GM12878 (cell line): ENCODE measurements around the gene KLKB1. TPM values are rescaled to one million over a fixed set of nuclear protein-coding genes. Genes with fewer than 3 reads are reported as not detected.

Source experiments
- ATAC-seq: fragments of 200-7000 bp; cut with Tn5 transposase; 3 replicates; pipeline ENCODE4 v1.9.1; 2020; ENCODE audit warnings: mild to moderate bottlenecking, moderate library complexity
- BruUV-seq: library from RNA; stranded (reverse); fragments of 400-500 nt; replicated peaks from 2 replicates; lab custom pipeline; 2021; lab: Mats Ljungman, UMichigan
- CTCF ChIA-PET: fragments of 300-600 bp; sonication (Branson Sonifier 250); formaldehyde crosslinking; extraction: SDS; loops from one replicate; lab custom pipeline; 2021; ENCODE audit warnings: inconsistent platforms; lab: Yijun Ruan, JAX
- POLR2A ChIA-PET: fragments of 350-600 bp; formaldehyde crosslinking; extraction: SDS; loops from one replicate; lab custom pipeline; 2021; ENCODE audit warnings: inconsistent platforms; lab: Charles Lee
- RAD21 ChIA-PET: fragments of 300-600 bp; sonication (Branson Sonifier 250); formaldehyde crosslinking; loops from one replicate; lab custom pipeline; 2023; ENCODE audit warnings: antibody characterized with exemption; ENCODE audit not compliant: unreplicated experiment; lab: Charles Lee
- SMC1A ChIA-PET: fragments of 300-600 bp; sonication (Branson Sonifier 250); formaldehyde crosslinking; loops from one replicate; lab custom pipeline; 2023; ENCODE audit not compliant: unreplicated experiment, uncharacterized antibody; lab: Charles Lee
- DNase-seq: peaks from one replicate; pipeline ENCODE4 v3.0.0-alpha.2; 2011; ENCODE audit warnings: low read depth, low spot score
- FAIRE-seq: peaks from 3 replicates; lab custom pipeline; 2011; peaks lifted over from hg19 to GRCh38; lab: Jason Lieb, UNC
- H2AFZ ChIP-seq: 2 replicates; pipeline ENCODE4 v1.6.0; 2011; ENCODE audit warnings: low read depth, low read length, control low read depth; ENCODE audit not compliant: control insufficient read depth
- H3K27ac ChIP-seq: 2 replicates; pipeline ENCODE4 v1.5.1; 2011; ENCODE audit warnings: control low read depth; ENCODE audit not compliant: control insufficient read depth, insufficient read depth
- H3K27me3 ChIP-seq, 2 experiments: replicated peaks in 1 of 2; 2 replicates each; pipeline versions ENCODE4 v1.6.0 to v1.6.1; 2011; ENCODE audit warnings: low read length in 1 of 2; ENCODE audit not compliant: control insufficient read depth in 2 of 2, insufficient read depth in 2 of 2
- H3K36me3 ChIP-seq, 2 experiments: 2 replicates each; pipeline ENCODE4 v1.5.1; 2011; ENCODE audit warnings: low read length in 1 of 2; ENCODE audit not compliant: control insufficient read depth in 2 of 2, insufficient read depth in 2 of 2
- H3K4me1 ChIP-seq: 2 replicates; pipeline ENCODE4 v1.6.1; 2011; ENCODE audit warnings: mild to moderate bottlenecking, low read length, moderate library complexity, mixed read lengths; ENCODE audit not compliant: control insufficient read depth, insufficient read depth
- H3K4me2 ChIP-seq: 2 replicates; pipeline ENCODE4 v1.6.0; 2011; ENCODE audit warnings: control low read depth; ENCODE audit not compliant: control insufficient read depth, insufficient read depth
- H3K4me3 ChIP-seq: fragments of 200-600 bp; sonication (generic); 2 replicates; pipeline ENCODE4 v1.5.1; 2016
- H3K79me2 ChIP-seq: 2 replicates; pipeline ENCODE4 v1.6.0; 2011; ENCODE audit warnings: low read length; ENCODE audit not compliant: control insufficient read depth, insufficient read depth
- H3K9ac ChIP-seq: 2 replicates; pipeline ENCODE4 v1.8.0; 2011; ENCODE audit warnings: low read length, control low read depth, mixed read lengths; ENCODE audit not compliant: control insufficient read depth, insufficient read depth
- H3K9me3 ChIP-seq: replicated peaks from 3 replicates; pipeline ENCODE4 v1.5.1; 2011; ENCODE audit warnings: mild to moderate bottlenecking, low read length; ENCODE audit not compliant: control insufficient read depth, insufficient read depth
- H4K20me1 ChIP-seq: 2 replicates; pipeline ENCODE4 v1.6.0; 2011; ENCODE audit not compliant: control insufficient read depth, insufficient read depth
- BACH1 ChIP-seq: fragments of 450-650 bp; IDR thresholded peaks from 2 replicates; pipeline ENCODE4 v1.6.1; 2017; ENCODE audit warnings: mild to moderate bottlenecking, borderline replicate concordance
- BCL11A ChIP-seq: IDR thresholded peaks from 2 replicates; pipeline ENCODE4 v1.6.1; 2011; ENCODE audit warnings: low read depth, low read length
- BMI1 ChIP-seq: fragments of 450-650 bp; IDR thresholded peaks from 2 replicates; pipeline ENCODE4 v1.6.1; 2016; ENCODE audit warnings: mild to moderate bottlenecking, moderate library complexity, borderline replicate concordance
- EGR1 ChIP-seq, 2 experiments: IDR thresholded peaks; 1 replicate in 1 of 2; 2 replicates in 1 of 2; pipeline ENCODE4 v1.6.1; 2011 to 2012; ENCODE audit warnings: low read depth in 2 of 2, low read length in 2 of 2, borderline replicate concordance in 1 of 2, mild to moderate bottlenecking in 1 of 2, moderate library complexity in 1 of 2
- EZH2 ChIP-seq: IDR thresholded peaks from 2 replicates; pipeline ENCODE4 v1.6.1; 2012; ENCODE audit warnings: low read depth, mild to moderate bottlenecking, control low read depth, inconsistent platforms, low read length, borderline replicate concordance; ENCODE audit not compliant: control insufficient read depth
- IKZF1 ChIP-seq: fragments of 450-650 bp; conservative IDR thresholded peaks from 2 replicates; pipeline ENCODE4 v1.6.1; 2017; ENCODE audit warnings: antibody characterized with exemption, mild to moderate bottlenecking
- NBN ChIP-seq: fragments of 450-650 bp; IDR thresholded peaks from 2 replicates; pipeline ENCODE4 v1.6.1; 2016
- NFIC ChIP-seq: IDR thresholded peaks from 2 replicates; pipeline ENCODE4 v1.6.1; 2012; ENCODE audit warnings: low read depth, mild to moderate bottlenecking, inconsistent platforms, low read length, moderate library complexity
- NR2C1 ChIP-seq: fragments of 450-650 bp; IDR thresholded peaks from 2 replicates; pipeline ENCODE4 v1.6.1; 2017; ENCODE audit warnings: antibody characterized with exemption, mild to moderate bottlenecking, moderate library complexity
- POLR2AphosphoS2 ChIP-seq: IDR thresholded peaks from 2 replicates; pipeline ENCODE4 v1.6.1; 2011; ENCODE audit warnings: low read depth, mild to moderate bottlenecking, low read length, improper control_type of control experiment, moderate library complexity
- RBBP5 ChIP-seq: fragments of 200-600 bp; sonication (generic); conservative IDR thresholded peaks from 2 replicates; pipeline ENCODE4 v1.6.1; 2016
- RCOR1 ChIP-seq: conservative IDR thresholded peaks from 2 replicates; pipeline ENCODE4 v1.6.1; 2012; ENCODE audit warnings: low read depth, low read length, improper control_type of control experiment
- SMAD5 ChIP-seq: IDR thresholded peaks from 2 replicates; pipeline ENCODE4 v1.6.1; 2016; ENCODE audit warnings: antibody characterized with exemption, low read depth
- SP1 ChIP-seq: IDR thresholded peaks from one replicate; pipeline ENCODE4 v1.6.1; 2011; ENCODE audit warnings: low read depth, low read length
- SREBF1 ChIP-seq: IDR thresholded peaks from 2 replicates; pipeline ENCODE4 v1.6.1; 2012; ENCODE audit warnings: mild to moderate bottlenecking, low read length
- STAT1 ChIP-seq: fragments of 450-650 bp; conservative IDR thresholded peaks from 2 replicates; pipeline ENCODE4 v1.6.1; 2014; ENCODE audit warnings: antibody characterized with exemption, mild to moderate bottlenecking
- STAT3 ChIP-seq: IDR thresholded peaks from 2 replicates; pipeline ENCODE4 v1.6.1; 2011; ENCODE audit warnings: low read depth, low read length, improper control_type of control experiment
- WGBS: methylation state at CpG from one replicate; pipeline ENCODE4 v1.1.6; 2016; ENCODE audit warnings: low lambda C conversion rate; ENCODE audit not compliant: insufficient replicate concordance, insufficient coverage; ENCODE audit errors: missing lambda C conversion rate; 5-methylcytosine and 5-hydroxymethylcytosine counted together
- in situ Hi-C: fragments of 300-500 bp; cut with MboI; formaldehyde crosslinking; loops from 9 replicates; pipeline ENCODE4 v1.14.3; 2018; ENCODE audit warnings: mixed read lengths
- intact Hi-C: fragments of 100-400 bp; cut with micrococcal nuclease; formaldehyde crosslinking; loops from one replicate; pipeline ENCODE4 v1.14.2; 2022; ENCODE audit not compliant: unreplicated experiment
- polyA plus RNA-seq, 11 experiments: library from polyadenylated mRNA; depleted of rRNA in 4 of 11; unstranded in 6 of 11; stranded (reverse) in 5 of 11; fragments of >200 nt; fragmentation: Nextera tagmentation in 4 of 11; fragmentation: Illumina TruSeq in 1 of 11; extraction: Ambion mirVana in 4 of 11; extraction: Trizol in 1 of 11; gene quantifications; 1 replicate in 1 of 11; 2 replicates in 10 of 11; pipeline versions ENCODE4 v1.2.1 to v1.2.3, GENCODE V29; 2011 to 2016; ENCODE audit warnings: inconsistent platforms in 2 of 11, missing spikeins in 2 of 11, low read depth in 1 of 11
- total RNA-seq, 4 experiments: library from RNA; depleted of rRNA in 3 of 4; stranded (reverse); fragments of >200 nt in 3 of 4; fragmentation: Illumina TruSeq in 1 of 4; extraction: Trizol in 1 of 4; gene quantifications; 2 replicates each; pipeline versions ENCODE4 v1.2.1 to v1.2.3, GENCODE V29; 2013 to 2021
- TF ChIP-seq, protein P1 (sequence below): fragments of 450-650 bp; IDR thresholded peaks from 2 replicates; pipeline ENCODE4 v1.6.1; 2018; ENCODE audit warnings: mild to moderate bottlenecking, low read depth, moderate library complexity; ENCODE audit not compliant: partially characterized antibody
- TF ChIP-seq, protein P2 (sequence below): fragments of 450-650 bp; IDR thresholded peaks from 2 replicates; pipeline ENCODE4 v1.6.1; 2017; ENCODE audit warnings: mild to moderate bottlenecking, low read depth, inconsistent platforms; ENCODE audit not compliant: poor library complexity, severe bottlenecking
- TF ChIP-seq, protein P3 (sequence below): IDR thresholded peaks from 2 replicates; pipeline ENCODE4 v1.6.1; 2012; ENCODE audit warnings: low read depth, low read length, improper control_type of control experiment

KLKB1 gene
- total and polyA plus RNA-seq, 10 of the 15 experiments (the other 5 are each of a cell fraction or from before 2014, with no cell fraction given): 0.04 TPM; not detected in 9

DNA sequence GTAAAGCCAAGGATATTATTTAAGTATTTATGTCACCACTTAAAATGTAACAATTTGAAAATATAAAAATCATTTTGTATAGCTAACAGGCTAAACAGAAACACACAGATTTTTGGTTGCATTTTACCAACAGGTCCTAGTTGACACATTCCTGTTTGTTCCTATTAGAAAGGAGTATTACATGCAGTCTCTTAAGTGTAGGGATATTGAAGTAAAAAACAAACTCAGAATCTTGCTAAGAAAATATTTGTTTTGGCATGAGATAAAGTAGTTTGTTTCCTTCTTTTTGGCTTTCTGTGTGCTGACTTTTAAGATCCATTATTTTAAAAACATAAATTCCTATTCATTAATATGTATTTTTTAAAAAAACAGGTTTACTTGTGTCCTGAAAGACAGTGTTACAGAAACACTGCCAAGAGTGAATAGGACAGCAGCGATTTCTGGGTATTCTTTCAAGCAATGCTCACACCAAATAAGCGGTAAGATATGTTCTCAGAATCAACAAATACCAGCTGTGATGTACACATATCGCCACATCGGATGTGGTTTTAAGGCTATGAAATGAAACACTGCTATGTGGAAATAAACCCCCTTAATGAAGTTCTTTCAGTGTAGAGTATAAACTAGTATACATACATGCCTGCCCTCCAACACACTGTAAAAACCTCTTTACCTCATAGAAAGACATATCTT, 45.5 kb downstream of the KLKB1 start:
- FAIRE-seq (no peak), DNase-seq (no peak), ATAC-seq (no peak)
- H3K36me3 ChIP-seq: no peaks in the 10 kb centered on the region
- no peaks in the 10 kb centered on the region for H4K20me1 ChIP-seq
- WGBS: 41% methylated on average over 4 of the region's 4 CpGs
- in situ Hi-C loops (no loop called here), intact Hi-C loops (no loop called here)
- H3K27ac ChIP-seq: no peak overlapping the region
- no peak overlapping the region for H3K4me3 ChIP-seq
- H3K4me2 ChIP-seq: no peak overlapping the region
- BruUV-seq: no TSS peak
- H2AFZ ChIP-seq: no peak overlapping the region
- TF ChIP-seq SREBF1: no peak
- TF ChIP-seq SP1: no peak
- no peak for TF ChIP-seq BACH1
- no peak for TF ChIP-seq SMAD5
- TF ChIP-seq STAT1: no peak
- TF ChIP-seq NBN: no peak
- TF ChIP-seq BCL11A: no peak
- no peak for TF ChIP-seq STAT3
- no peak for TF ChIP-seq RBBP5
- no peak for TF ChIP-seq IKZF1
- TF ChIP-seq RCOR1: no peak
- TF ChIP-seq, protein P1, sequence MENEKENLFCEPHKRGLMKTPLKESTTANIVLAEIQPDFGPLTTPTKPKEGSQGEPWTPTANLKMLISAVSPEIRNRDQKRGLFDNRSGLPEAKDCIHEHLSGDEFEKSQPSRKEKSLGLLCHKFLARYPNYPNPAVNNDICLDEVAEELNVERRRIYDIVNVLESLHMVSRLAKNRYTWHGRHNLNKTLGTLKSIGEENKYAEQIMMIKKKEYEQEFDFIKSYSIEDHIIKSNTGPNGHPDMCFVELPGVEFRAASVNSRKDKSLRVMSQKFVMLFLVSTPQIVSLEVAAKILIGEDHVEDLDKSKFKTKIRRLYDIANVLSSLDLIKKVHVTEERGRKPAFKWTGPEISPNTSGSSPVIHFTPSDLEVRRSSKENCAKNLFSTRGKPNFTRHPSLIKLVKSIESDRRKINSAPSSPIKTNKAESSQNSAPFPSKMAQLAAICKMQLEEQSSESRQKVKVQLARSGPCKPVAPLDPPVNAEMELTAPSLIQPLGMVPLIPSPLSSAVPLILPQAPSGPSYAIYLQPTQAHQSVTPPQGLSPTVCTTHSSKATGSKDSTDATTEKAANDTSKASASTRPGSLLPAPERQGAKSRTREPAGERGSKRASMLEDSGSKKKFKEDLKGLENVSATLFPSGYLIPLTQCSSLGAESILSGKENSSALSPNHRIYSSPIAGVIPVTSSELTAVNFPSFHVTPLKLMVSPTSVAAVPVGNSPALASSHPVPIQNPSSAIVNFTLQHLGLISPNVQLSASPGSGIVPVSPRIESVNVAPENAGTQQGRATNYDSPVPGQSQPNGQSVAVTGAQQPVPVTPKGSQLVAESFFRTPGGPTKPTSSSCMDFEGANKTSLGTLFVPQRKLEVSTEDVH: no peak
- TF ChIP-seq NR2C1: no peak
- TF ChIP-seq, protein P2, sequence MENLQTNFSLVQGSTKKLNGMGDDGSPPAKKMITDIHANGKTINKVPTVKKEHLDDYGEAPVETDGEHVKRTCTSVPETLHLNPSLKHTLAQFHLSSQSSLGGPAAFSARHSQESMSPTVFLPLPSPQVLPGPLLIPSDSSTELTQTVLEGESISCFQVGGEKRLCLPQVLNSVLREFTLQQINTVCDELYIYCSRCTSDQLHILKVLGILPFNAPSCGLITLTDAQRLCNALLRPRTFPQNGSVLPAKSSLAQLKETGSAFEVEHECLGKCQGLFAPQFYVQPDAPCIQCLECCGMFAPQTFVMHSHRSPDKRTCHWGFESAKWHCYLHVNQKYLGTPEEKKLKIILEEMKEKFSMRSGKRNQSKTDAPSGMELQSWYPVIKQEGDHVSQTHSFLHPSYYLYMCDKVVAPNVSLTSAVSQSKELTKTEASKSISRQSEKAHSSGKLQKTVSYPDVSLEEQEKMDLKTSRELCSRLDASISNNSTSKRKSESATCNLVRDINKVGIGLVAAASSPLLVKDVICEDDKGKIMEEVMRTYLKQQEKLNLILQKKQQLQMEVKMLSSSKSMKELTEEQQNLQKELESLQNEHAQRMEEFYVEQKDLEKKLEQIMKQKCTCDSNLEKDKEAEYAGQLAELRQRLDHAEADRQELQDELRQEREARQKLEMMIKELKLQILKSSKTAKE: no peak
- no peak for TF ChIP-seq BMI1
- TF ChIP-seq EGR1 (IDR thresholded peaks at IDR 0.05; ENCODE audit: borderline replicate concordance in 1 of 2, low read depth in 2 of 2, low read length in 2 of 2): no peak
- no peak for TF ChIP-seq POLR2AphosphoS2
- TF ChIP-seq NFIC: no peak
- TF ChIP-seq, protein P3, sequence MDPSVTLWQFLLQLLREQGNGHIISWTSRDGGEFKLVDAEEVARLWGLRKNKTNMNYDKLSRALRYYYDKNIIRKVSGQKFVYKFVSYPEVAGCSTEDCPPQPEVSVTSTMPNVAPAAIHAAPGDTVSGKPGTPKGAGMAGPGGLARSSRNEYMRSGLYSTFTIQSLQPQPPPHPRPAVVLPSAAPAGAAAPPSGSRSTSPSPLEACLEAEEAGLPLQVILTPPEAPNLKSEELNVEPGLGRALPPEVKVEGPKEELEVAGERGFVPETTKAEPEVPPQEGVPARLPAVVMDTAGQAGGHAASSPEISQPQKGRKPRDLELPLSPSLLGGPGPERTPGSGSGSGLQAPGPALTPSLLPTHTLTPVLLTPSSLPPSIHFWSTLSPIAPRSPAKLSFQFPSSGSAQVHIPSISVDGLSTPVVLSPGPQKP: no peak
- TF ChIP-seq EZH2: no peak
- H3K79me2 ChIP-seq: no peaks in the 10 kb centered on the region
- CTCF ChIA-PET: no interaction called here
- H3K9me3 ChIP-seq: no peaks in the 10 kb centered on the region
- H3K9ac ChIP-seq: no peak overlapping the region
- no peaks in the 10 kb centered on the region for H3K4me1 ChIP-seq
- no peaks in the 10 kb centered on the region for H3K27me3 ChIP-seq
- RAD21 ChIA-PET: no interaction called here
- SMC1A ChIA-PET: no interaction called here
- POLR2A ChIA-PET: no interaction called here
